Natural killer cell (primary cell): ENCODE measurements around the gene BDH1. TPM values are rescaled to one million over a fixed set of nuclear protein-coding genes. Genes with fewer than 3 reads are reported as not detected.

Experiments used
- ATAC-seq, 3 donors: fragments of 150-1000 bp in 2 of 3; fragments of 200-7000 bp in 1 of 3; cut with Tn5 transposase; 1 replicate in 1 of 3; 2 replicates in 2 of 3; pipeline ENCODE4 v1.10.0; 2021; ENCODE audit warnings: mild to moderate bottlenecking in 2 of 3, moderate library complexity in 2 of 3
- DNase-seq, 2 donors: peaks; one replicate each; pipeline versions ENCODE4 v3.0.0 to v3.0.0-alpha.2; 2013 to 2021; ENCODE audit warnings: mixed read lengths in 1 of 2
- H3K27ac ChIP-seq: one replicate; pipeline ENCODE4 v1.5.1; 2013; ENCODE audit warnings: mild to moderate bottlenecking, low read length
- H3K27me3 ChIP-seq: one replicate; pipeline ENCODE4 v1.6.1; 2013; ENCODE audit warnings: low read length; ENCODE audit not compliant: control insufficient read depth, insufficient read depth
- H3K36me3 ChIP-seq: one replicate; pipeline ENCODE4 v1.6.1; 2013; ENCODE audit warnings: low read length; ENCODE audit not compliant: control insufficient read depth, insufficient read depth
- H3K4me1 ChIP-seq: one replicate; pipeline ENCODE4 v1.6.1; 2013; ENCODE audit warnings: low read length; ENCODE audit not compliant: control insufficient read depth, insufficient read depth
- H3K4me3 ChIP-seq: one replicate; pipeline ENCODE4 v1.5.1; 2013; ENCODE audit warnings: low read length
- H3K9me3 ChIP-seq: one replicate; pipeline ENCODE4 v1.6.1; 2013; ENCODE audit warnings: low read length; ENCODE audit not compliant: control insufficient read depth, insufficient read depth
- H3K27ac Mint-ChIP-seq, 2 donors: one replicate each; pipeline ENCODE4 v1.8.0; 2022; ENCODE audit warnings: mild to moderate bottlenecking in 2 of 2, mixed read lengths in 2 of 2, moderate library complexity in 1 of 2
- H3K27me3 Mint-ChIP-seq, 2 donors: one replicate each; pipeline ENCODE4 v1.8.0; 2022; ENCODE audit warnings: low read depth in 2 of 2, mixed read lengths in 2 of 2
- H3K36me3 Mint-ChIP-seq: one replicate; pipeline ENCODE4 v1.8.0; 2022; ENCODE audit warnings: mixed read lengths
- H3K4me1 Mint-ChIP-seq, 2 donors: one replicate each; pipeline ENCODE4 v1.8.0; 2022; ENCODE audit warnings: mixed read lengths in 2 of 2
- H3K4me3 Mint-ChIP-seq: one replicate; pipeline ENCODE4 v1.8.0; 2022; ENCODE audit warnings: mild to moderate bottlenecking, moderate library complexity, mixed read lengths
- H3K9me3 Mint-ChIP-seq, 2 donors: one replicate each; pipeline ENCODE4 v1.8.0; 2022; ENCODE audit warnings: mixed read lengths in 2 of 2
- WGBS: methylation state at CpG from one replicate; pipeline ENCODE4 v1.1.7; 2013; ENCODE audit warnings: missing lambda C conversion rate; ENCODE audit not compliant: insufficient coverage; 5-methylcytosine and 5-hydroxymethylcytosine counted together
- intact Hi-C: fragments of 100-400 bp; cut with micrococcal nuclease; formaldehyde crosslinking; loops from one replicate; pipeline ENCODE4 v1.14.2; 2022
- total RNA-seq, 4 donors: library from RNA; stranded (reverse); fragments of 120-200 nt in 1 of 4; gene quantifications; one replicate each; pipeline versions ENCODE4 v1.2.3 to v1.2.4, GENCODE V29; 2013 to 2022
- TF ChIP-seq, protein P1 (sequence below): fragments of 200-600 bp; IDR thresholded peaks from one replicate; pipeline ENCODE4 v1.8.0; 2022; ENCODE audit warnings: antibody characterized with exemption

BDH1 gene
- total RNA-seq, 3 donors from 2014 or later (not counting 1 experiment from before 2014, with no cell fraction given): 14.0 to 24.5 (median 17.4) TPM

DNA sequence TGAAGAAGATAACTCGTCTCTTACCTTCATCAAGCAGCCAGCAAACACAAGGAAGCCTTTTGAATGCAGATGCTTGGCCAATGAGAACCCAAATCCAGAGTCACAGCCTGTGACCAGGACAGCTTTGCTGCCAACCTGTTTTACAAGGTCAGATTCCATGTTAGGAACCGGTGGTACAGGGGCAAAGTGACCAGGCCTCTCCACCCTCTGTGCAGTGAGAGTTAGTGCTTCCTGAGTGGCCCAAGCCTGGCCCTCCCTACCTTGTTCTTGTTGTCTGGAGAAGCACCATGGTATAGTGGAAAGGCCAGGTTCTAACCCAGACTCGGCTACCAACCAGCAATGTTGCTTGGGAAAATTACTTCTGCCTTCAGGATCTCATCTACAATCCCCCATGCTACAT, 23.4 kb downstream of the BDH1 start:
- intact Hi-C loops: no loop called here
- no peaks in the 10 kb centered on the region for H3K9me3 Mint-ChIP-seq

GRCh38 chr3:197528190-197528589, 27.6 kb downstream of the BDH1 start:
- DNase-seq (no peak), ATAC-seq (no peak)
- H3K27ac Mint-ChIP-seq: no peak overlapping the region
- H3K9me3 Mint-ChIP-seq: no peaks in the 10 kb centered on the region
- H3K27me3 ChIP-seq: no peaks in the 10 kb centered on the region
- H3K9me3 ChIP-seq: no peaks in the 10 kb centered on the region
- H3K36me3 Mint-ChIP-seq: no peaks in the 10 kb centered on the region
- H3K4me3 ChIP-seq: no peak overlapping the region
- peaks cover 23% of the 10 kb centered on the region for H3K36me3 ChIP-seq
- 93% methylated on average over 6 of the region's 6 CpGs for WGBS
- no peaks in the 10 kb centered on the region for H3K4me1 Mint-ChIP-seq
- intact Hi-C loops: no loop called here
- no peaks in the 10 kb centered on the region for H3K27me3 Mint-ChIP-seq
- no peak overlapping the region for H3K27ac ChIP-seq
- no peaks in the 10 kb centered on the region for H3K4me1 ChIP-seq
- H3K4me3 Mint-ChIP-seq: no peak overlapping the region
- TF ChIP-seq, protein P1, sequence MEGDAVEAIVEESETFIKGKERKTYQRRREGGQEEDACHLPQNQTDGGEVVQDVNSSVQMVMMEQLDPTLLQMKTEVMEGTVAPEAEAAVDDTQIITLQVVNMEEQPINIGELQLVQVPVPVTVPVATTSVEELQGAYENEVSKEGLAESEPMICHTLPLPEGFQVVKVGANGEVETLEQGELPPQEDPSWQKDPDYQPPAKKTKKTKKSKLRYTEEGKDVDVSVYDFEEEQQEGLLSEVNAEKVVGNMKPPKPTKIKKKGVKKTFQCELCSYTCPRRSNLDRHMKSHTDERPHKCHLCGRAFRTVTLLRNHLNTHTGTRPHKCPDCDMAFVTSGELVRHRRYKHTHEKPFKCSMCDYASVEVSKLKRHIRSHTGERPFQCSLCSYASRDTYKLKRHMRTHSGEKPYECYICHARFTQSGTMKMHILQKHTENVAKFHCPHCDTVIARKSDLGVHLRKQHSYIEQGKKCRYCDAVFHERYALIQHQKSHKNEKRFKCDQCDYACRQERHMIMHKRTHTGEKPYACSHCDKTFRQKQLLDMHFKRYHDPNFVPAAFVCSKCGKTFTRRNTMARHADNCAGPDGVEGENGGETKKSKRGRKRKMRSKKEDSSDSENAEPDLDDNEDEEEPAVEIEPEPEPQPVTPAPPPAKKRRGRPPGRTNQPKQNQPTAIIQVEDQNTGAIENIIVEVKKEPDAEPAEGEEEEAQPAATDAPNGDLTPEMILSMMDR: no peak

More for the DNA sequence above, 23.4 kb downstream of the BDH1 start:
- WGBS: 100% methylated on average over 2 of the region's 3 CpGs
- Histone ChIP-seq H3K9me3 (no peaks in the 10 kb centered on the region), H3K4me3 (no peak overlapping the region), H3K4me1 (no peaks in the 10 kb centered on the region), H3K27ac (no peak overlapping the region), H3K36me3 (peaks cover 16% of the 10 kb centered on the region), H3K27me3 (no peaks in the 10 kb centered on the region)
- DNase-seq (no peak), ATAC-seq (no peak)
- H3K4me1 Mint-ChIP-seq: no peaks in the 10 kb centered on the region
- H3K36me3 Mint-ChIP-seq: peaks cover 2% of the 10 kb centered on the region
- TF ChIP-seq, protein P1: no peak
- no peak overlapping the region for H3K4me3 Mint-ChIP-seq
- no peak overlapping the region for H3K27ac Mint-ChIP-seq
- H3K27me3 Mint-ChIP-seq: no peaks in the 10 kb centered on the region

- Histone ChIP-seq H3K4me1 (no peaks in the 10 kb centered on the region), H3K9me3 (no peaks in the 10 kb centered on the region), H3K27me3 (no peaks in the 10 kb centered on the region), H3K4me3 (no peak overlapping the region), H3K36me3 (peaks cover 23% of the 10 kb centered on the region), H3K27ac (no peak overlapping the region)
- Mint-ChIP-seq H3K36me3 (no peaks in the 10 kb centered on the region), H3K9me3 (no peaks in the 10 kb centered on the region), H3K27ac (no peak overlapping the region), H3K4me3 (no peak overlapping the region), H3K4me1 (no peaks in the 10 kb centered on the region), H3K27me3 (no peaks in the 10 kb centered on the region)
- no peak for ATAC-seq
- 94% methylated on average over 5 of the region's 5 CpGs for WGBS
- intact Hi-C loops: no loop called here
- TF ChIP-seq, protein P1: no peak
- no peak for DNase-seq
Observed at GRCh38 chr3:197527569-197527968, 28.2 kb downstream of the BDH1 start.

DNA sequence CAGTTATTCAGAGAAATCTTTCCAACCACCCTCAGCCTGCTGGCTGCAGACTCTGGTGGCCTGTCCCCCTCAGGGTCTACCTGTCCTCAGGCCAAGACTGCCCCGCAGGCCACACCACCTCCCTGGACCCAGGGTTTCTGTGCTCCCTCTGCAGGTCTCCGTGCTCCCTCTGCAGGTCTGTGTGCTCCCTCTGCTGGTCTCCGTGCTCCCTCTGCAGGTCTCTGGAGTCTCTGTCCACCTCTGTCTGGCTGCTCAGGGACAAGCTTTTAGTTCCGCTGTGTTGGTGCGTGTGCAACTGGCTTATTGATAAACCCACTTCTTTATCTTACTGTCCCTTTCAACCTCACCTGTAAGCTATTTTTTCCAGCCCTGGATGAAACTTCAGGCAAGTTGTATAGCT, 30.1 kb downstream of the BDH1 start:
- Histone ChIP-seq H3K27ac (no peak overlapping the region), H3K36me3 (peaks cover 18% of the 10 kb centered on the region), H3K27me3 (no peaks in the 10 kb centered on the region), H3K4me1 (no peaks in the 10 kb centered on the region), H3K4me3 (no peak overlapping the region), H3K9me3 (no peaks in the 10 kb centered on the region)
- TF ChIP-seq, protein P1: no peak
- DNase-seq (no peak), ATAC-seq (no peak)
- Mint-ChIP-seq H3K27me3 (no peaks in the 10 kb centered on the region), H3K36me3 (no peaks in the 10 kb centered on the region), H3K27ac (no peak overlapping the region), H3K9me3 (no peaks in the 10 kb centered on the region), H3K4me3 (no peak overlapping the region), H3K4me1 (peaks cover 0 to 8% of the 10 kb centered on the region in 2 donors)
- WGBS: over 99% methylated on average over 5 of the region's 5 CpGs
- intact Hi-C loops: no loop called here
